Adrenal gland (tissue), 5 donors: ENCODE results near the gene SRCIN1.

Experiments used
- CTCF ChIP-seq, 6 experiments: fragments of 450-650 bp in 4 of 6; fragments of 200-600 bp in 2 of 6; sonication (generic) in 1 of 6; IDR thresholded peaks; 1 replicate in 5 of 6; 2 replicates in 1 of 6; pipeline versions ENCODE4 v1.5.1 to v1.8.0; 2016 to 2021; ENCODE audit warnings: antibody characterized with exemption in 6 of 6, mild to moderate bottlenecking in 2 of 6, moderate library complexity in 1 of 6
- POLR2A ChIP-seq, 2 donors: fragments of 450-650 bp; IDR thresholded peaks; one replicate each; pipeline ENCODE4 v1.6.1; 2017; ENCODE audit warnings: antibody characterized with exemption in 2 of 2, mild to moderate bottlenecking in 2 of 2, moderate library complexity in 1 of 2
- donor health status: DM: no; HTN: no; CAD: no.

GRCh38 chr17:38545531-38546225, 60.1 kb downstream of the SRCIN1 start:
- TF ChIP-seq POLR2A (IDR thresholded peaks at IDR 0.05) (no peak), CTCF (IDR thresholded peaks at IDR 0.05) (no peak)
